GM19023 (cell line): ENCODE data around the gene RGS9.
"Not testable (repeated sequence)": the region's sequence is repeated elsewhere in the genome, so short reads cannot be mapped to it uniquely, and the experiment has no call there.

Source experiments
- ATAC-seq: cut with Tn5 transposase; IDR thresholded peaks from one replicate; pipeline ENCODE4 v1.9.1; 2021; ENCODE audit warnings: mild to moderate bottlenecking, moderate library complexity; ENCODE audit not compliant: unreplicated experiment

The RGS9 gene

DNA sequence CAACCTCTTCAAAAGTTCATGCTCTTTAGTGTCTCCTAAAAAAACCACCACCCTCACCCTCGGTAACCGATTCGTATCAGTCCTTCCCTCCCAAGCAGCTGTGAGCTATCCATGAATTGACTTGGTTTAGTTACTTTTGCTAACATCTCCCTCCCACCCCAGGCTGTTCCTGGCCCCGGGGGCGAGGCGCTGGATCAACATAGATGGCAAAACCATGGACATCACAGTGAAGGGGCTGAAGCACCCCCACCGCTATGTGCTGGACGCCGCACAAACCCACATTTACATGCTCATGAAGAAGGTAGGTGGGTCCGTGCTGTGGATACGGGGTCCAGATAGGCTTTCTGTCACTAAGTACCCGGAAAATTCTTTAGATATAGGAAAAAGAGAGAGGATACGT, 66.8 kb downstream of the RGS9 start:
- no peak for ATAC-seq

DNA sequence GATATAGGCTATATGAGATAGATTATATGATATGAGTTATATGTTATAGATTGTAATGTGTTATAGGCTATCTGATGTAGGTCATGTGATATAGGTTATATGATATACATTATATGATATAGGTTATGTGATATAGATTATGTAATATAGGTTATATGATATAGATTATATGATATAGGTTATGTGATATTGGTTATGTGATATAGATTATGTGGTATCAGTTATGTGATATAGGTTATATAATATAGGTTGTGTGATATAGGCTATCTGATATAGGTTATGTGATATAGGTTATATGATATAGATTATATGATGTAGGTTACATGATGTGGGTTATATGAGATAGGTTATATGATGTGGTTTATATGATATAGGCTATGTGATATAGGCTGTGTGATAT, 68.5 kb downstream of the RGS9 start:
- ATAC-seq, result no peak

DNA sequence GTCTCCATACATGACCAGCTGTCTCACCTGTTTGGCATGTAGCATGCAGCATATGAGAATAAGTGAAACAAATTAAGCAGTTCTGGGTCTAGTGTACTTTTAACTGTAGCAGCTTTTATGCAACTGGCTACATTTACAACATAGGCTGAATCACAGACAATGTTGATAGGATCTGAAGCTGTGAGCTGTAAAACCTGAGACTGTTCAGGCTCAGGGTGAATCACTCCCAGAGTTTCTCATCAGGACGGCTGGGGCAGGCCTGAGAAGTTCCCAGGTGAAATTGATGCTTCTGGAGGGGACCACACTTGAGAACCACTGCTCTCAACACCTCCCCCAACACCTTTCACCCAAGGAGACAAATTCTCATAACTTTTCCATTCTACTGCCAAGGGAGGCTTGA, 70.3 kb downstream of the RGS9 start:
- ATAC-seq, result not testable (repeated sequence)

DNA sequence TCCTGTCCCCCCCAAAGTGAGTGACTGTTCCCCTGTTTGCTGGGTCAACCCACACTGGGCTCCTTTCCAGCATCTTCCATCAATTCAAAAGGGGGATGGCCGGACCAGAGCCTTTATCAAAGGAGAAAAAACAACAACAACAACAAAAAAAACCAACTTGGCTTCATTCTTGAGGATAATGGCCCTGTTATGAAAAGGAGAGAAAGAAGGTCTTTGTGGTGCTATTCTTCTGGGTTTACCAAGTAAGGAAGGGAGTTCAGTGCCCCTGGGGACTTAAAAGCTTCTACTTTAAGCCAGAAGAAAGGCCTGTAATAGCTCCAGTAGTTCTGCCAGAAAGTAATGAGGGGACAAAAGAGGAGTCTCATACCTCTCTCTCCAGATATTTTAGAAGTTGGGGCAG, 71.5 kb downstream of the RGS9 start:
- ATAC-seq, result no peak

DNA sequence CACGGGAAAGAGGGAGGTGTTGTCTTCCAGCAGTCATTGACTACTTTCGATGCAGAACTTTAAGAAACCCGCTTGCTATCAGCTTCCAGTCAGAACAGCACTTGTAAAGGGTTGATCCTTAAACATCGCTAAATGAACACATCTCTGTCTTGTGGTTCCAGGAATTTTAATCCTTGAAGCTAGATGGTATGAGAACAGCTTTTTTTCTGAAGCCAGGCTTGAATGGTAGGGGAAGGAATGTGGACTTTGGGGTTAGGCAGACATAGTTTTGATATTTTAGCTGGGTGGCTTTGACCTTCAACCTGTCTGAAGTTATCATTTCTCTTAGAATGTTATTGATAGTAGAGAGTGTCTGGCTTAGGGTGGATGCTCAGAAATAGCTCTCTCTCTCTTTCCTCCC, 81.1 kb downstream of the RGS9 start:
- no peak for ATAC-seq

DNA sequence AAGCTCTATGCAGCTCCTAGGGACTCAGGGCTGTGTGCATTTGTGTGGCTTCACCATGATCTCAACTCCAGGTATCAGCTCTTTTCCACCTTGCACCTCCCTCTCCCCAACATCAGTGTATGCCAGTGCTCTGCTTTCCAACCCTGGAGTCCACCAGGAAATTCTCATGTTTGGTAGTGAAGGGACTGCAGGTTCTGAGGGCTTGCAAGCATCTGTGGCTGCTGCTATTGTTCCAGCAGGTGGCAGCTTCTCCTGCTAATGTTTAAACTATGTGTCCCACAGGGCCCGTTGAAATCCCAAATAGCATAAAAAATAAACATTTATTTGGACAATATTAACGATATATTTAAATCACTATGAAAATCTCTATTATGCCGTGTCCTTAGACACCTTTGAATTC, 82.0 kb downstream of the RGS9 start:
- ATAC-seq, result no peak

DNA sequence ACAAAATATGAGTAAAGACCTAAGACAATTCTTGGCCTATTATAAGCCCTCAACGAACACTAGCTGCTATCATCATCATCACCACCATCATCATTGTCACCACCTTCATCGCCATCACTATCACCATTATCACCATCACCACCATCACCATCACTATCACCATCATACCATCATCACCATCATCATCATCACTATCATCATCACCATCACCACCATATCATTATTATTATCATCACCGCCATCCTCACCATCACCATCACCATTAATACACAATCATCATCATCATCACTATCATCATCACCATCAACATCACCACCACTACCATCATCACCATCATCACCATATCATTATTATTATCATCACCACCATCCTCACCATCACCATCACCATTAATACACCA, 82.5 kb downstream of the RGS9 start:
- no peak for ATAC-seq

DNA sequence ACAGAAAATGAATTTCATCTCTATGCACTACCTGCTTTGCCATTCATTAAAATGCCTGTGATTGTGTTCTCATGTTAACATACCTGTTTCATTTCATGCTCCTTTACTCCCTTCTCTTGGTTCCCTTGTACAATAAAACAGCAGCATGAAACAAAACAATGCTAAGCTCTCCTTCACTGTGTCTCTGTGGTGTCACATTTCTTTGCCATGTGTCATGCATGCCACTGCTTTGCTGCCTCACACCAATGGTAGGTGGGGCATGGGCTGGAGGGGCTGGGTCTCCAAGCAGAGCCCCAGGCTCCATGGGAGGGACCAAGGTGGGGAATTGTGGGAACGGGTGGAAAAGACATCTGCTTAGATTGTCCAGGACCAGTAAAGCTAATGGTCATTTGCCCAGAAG, 83.6 kb downstream of the RGS9 start:
- ATAC-seq, result no peak

DNA sequence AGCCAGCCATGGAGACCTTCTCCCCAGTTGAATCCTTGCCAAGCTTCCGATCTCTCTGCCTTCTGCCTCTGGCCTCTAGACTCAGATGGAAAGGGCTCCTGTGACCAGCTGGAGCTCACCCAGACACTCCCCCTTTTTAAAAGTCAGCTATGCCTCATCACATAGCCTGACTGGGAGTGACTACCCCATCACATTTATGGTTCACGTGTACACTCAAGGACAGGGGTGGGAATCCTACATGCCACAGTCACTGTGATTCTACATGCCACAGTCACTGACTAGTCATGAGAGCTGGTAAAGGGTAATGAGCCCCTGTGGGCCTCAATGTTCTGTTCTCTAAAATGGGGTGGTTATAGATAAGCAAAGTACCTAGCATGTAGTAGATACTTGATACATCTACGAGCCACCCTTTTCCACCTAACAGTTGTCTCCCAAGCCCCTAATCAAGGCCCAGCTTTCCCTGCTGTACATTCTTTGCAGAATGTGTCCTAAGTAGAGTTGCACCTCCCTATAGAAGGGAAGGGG, 85.1 kb downstream of the RGS9 start:
- ATAC-seq, result no peak

DNA sequence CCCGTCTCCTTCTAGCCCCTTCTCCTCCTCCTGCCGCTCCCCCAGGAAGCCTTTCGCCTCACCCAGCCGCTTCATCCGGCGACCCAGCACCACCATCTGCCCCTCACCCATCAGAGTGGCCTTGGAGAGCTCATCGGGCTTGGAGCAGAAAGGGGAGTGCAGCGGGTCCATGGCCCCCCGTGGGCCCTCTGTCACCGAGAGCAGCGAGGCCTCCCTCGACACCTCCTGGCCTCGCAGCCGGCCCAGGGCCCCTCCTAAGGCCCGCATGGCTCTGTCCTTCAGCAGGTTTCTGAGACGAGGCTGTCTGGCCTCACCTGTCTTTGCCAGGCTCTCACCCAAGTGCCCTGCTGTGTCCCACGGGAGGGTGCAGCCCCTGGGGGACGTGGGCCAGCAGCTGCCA, 87.9 kb downstream of the RGS9 start:
- ATAC-seq, result no peak

DNA sequence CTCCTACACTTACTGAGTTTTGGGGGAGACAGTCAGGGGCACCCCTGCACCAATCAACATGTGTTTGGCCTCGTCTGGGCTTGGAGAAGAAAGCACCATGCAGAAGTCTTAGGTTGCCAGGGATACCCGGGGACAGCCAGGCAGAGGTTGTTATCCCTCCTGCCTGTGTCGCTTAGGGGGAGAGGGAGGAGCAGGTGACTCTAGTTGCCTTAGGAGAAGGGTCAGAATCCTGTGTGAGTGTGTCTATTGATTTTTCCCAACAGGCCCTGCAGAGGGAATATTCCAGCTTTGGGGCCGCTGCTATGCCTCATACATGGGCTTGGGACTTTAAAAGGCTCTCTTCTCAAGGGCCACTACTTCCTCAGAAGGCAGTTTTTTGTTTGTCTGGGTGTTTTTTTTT, 89.1 kb downstream of the RGS9 start:
- ATAC-seq, result no peak

DNA sequence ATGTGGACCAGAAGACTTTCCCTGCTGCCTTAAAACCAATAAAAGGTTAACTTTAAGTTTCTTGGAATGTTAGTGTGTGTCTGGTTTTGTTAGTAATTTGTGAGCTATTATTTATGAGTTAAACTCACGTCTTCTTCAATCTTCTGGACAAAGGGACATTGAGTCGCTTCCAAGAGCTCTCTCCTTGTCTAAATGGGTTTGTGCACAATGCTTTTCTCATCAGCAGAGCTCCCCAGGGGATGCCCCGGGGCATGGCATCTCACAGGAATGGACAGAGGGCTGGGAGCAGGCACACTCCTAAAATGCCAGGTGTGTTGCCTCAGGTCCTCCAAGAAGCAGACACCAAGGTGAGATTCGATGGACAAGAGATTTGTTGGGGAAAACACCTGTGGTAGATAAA, 90.5 kb downstream of the RGS9 start:
- ATAC-seq, result no peak

DNA sequence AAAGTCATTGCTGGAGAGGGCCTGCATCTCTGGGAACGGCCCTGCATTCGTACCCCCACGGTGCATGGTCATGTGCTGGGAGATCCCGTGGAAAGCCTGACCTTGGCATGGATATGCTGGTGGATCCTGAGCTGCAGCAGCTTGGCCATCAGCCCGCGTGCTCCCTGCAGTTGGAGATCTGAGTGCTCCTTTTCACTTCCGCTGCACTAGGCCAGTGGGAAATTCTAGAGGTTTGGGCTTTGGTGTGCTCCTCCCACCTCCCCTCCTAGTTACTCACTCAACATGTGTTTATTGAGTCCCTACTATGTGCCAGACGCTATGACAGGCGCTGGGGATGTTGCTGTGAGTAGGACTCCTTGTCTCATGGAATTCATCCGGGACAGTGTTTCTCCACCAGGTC, 91.1 kb downstream of the RGS9 start:
- no peak for ATAC-seq

DNA sequence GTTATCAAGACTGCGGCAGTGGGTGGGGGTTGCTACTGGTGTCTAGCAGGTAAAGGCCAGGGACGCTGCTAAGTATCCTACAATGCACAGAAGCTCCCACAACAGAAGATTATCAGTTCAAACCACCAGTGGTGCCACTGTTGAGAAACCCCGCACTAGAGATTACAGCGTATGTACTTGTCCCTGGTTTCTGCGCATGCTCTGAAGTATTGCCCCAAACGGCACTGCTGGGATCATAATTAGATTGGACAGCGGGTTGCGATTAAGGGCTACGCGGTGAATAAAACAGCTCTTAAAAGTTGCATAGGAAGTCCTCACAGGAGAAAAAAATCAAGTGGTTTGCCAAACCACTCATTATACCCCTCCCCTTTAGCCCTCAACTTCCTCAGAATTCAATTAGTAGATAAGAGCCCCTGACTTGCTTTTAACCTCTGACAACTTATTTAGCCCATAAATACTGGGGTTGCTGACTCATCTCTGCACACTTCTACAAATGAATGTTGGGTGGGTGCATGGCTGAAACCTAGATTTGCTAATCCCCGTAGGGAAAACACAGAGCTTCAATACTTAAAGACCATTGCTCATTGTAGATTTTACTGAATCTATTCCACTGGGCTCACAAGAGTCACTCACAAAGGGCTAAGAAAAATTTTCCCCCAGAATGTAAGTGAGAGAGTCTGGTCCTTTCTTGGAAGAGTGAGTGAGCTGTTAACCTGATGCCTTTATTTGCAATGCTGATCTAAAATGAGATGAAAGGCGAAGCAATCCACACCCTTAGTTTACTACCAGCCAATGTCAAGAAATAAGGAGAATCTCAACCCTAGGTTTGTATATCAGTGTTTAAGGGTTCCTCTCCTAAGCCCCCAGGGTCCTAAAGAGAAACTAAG, 91.8 kb downstream of the RGS9 start:
- peak; percentile 58 for ATAC-seq

DNA sequence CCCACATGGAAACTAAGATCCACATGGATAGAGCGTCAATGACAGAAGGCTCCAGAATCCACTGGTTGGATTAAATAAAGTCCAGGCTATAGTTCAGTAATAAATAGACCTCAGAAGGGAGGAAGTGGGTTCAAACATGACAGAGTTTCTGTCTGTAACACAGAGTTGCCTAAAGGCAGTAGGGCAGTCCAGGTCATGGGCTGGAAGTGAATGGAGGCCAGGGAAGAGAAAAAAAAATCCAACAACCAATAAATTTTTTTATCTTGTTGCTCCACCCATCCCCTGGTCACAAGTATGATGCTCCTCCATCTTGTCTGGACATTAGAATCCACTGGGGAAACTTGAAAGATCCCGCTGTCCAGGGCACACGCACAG, 92.4 kb downstream of the RGS9 start:
- ATAC-seq, result no peak

DNA sequence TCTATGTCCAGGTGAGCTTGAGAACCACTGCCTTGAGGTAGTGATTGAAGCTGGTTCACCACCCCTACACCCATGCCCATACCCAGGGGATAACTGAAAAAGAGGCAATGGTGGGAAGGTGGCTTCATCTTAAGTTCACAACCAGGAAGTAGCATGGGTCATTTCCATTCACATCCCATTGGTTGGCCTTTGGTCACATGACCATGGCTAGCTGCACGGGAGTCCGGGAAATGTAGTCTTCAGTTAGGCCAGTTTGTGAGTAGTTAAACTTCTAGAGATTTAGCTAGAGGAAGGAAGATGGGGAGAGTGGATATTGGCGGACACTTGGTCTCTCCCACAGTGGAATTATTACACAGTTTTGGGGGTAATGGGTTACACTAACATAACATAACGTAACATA, 92.9 kb downstream of the RGS9 start:
- no peak for ATAC-seq

DNA sequence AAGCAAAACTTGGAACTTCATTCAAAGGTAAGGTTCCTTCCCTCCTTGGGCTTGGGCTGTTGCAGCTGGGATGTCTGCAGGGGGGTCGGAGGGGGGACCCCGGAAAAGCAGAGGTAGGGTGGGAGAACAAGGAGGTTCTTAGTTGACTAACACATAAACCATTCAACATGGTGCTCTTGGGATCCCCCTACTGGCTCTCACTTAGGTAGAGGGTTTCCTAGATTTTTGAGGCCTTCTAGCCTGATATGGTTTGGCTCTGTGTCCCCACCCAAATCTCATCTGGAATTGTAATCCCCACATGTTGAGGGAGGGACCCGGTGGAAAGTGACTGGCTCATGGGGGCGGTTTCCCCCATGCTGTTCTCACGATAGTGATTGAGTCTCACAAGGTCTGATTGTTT, 93.9 kb downstream of the RGS9 start:
- no peak for ATAC-seq

DNA sequence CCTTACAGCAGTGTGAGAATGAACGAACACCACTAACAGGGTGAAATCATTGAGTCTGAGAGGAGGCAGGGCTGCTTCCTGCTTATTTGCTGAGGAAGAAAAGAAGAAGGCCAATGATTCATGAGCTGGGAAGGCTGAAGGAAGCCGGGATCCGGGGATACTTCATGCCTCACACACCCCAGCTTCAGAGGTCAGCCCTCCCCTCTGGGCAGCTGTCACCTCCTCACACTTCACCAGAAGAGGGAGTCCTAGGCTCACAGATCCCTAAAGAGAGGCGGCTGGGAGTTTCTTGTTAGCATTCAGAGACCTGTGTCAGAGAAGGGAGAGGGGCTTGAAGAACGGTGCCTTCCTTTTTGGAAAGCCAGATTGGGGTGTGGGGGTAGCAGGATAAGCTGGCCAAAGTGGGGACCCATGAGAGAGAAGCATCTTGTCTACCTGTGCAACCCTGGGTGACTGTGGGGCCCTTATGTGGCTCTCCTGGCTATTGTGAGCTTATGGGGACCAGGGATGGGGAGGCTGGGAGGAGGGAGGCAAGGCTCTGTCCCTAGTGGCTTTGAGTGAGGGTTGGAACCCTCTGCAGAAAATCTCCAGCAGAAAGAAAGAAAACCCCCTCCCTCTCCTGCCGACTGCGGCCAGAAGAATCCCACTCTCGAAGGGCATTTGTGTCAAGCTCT, 94.6 kb downstream of the RGS9 start:
- no peak for ATAC-seq

DNA sequence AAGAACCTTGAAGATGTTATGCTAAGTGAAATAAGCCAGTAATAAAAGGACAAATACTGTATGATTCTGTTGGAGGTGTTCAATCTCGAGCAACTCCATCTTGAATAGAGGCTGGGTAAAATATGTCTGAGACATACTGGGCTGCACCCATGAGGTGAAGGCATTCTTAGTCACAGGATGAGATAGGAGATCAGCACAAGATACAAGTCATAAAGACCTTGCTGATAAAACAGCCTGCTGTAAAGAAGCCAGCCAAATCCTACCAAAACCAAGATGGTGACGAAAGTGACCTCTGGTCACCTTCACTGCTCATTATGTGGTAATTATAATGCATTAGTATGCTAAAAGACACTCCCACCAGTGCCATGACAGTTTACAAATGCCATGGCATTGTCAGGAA, 98.1 kb downstream of the RGS9 start:
- no peak for ATAC-seq

DNA sequence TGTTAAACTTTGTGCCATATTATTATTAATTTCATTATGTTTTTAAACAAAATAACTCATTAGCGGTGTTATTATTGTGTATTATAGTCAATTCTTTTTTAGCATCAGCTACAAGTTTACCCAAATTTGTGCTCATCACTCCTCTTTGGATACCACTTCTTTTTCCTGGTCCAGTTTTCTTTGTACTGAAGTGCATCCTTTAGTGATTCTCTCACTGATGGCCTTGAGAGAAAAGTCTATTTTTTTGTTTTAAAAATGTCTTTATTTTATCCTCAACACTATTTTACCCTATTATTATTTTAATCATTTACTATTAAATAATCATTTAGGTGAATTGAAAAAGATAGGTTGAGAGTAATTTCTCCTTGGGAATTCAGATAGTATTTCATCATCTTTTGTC, 99.2 kb downstream of the RGS9 start:
- ATAC-seq, result no peak

DNA sequence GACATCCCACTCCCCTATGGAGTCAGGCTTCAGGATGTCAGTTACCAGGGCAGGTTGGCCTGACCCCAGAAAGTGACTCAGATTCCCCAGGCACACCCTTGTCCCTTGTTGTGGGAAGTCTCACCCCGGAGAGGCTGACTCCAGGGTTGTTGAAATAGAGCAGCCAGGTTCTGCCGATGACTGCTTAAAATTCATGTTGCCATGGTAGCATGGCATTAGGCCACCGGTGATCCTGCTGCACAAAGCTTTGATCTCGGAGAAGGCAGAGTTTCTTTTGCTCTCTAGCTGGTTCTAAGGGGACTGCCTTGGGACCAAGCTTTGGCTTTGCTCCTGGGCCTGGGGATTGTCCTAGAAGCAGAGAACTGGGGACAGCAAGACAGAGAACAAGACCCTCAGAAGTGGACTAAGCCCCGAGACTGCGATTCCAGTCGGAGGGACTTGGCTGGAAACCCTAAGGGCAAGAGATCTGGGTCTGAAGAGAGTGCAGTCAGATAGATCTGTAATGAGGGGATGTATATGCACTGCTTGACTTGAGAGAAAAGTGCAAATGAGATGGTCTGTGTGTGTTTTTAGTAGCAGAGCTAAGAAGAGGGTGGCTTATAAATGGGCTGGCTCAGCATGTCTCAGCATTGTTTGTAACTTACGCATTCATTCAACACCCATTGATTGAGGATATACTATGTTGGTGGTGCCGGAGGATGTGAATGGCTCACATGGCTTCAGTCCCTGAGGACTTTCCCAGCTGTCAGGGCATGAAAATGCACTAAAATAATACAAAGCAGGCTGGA, 106.9 kb downstream of the RGS9 start:
- no peak for ATAC-seq

DNA sequence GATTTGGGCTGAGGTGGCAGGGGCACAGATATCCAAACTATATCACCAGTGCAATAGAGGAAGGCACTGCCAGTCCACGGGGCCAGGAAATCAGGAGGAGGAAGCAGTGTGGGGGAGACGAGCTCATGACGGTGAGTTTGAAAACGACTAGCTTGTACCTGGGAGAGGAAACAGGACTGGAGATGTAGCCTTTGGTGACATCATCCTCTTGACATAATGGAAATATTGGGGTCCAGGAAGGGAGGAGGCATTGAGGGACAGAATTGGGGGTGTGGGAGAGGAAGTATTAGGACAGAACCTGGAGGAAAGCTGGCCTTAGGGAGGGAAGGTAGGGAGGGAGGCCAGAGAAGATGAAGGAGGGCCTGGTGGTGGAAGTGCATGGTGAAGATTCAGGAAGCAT, 109.1 kb downstream of the RGS9 start:
- no peak for ATAC-seq
